RWPE2 (cell line): ENCODE data around the gene FLVCR1.
"Not testable (repeated sequence)": the region's sequence is repeated elsewhere in the genome, so short reads cannot be mapped to it uniquely, and the experiment has no call there.

Experiments used
- ATAC-seq: fragments of 200-7000 bp; cut with Tn5 transposase; 3 replicates; pipeline ENCODE4 v1.9.1; 2021; ENCODE audit warnings: low read depth
- DNase-seq: peaks from one replicate; pipeline ENCODE4 v3.0.0-alpha.2; 2020; ENCODE audit warnings: low spot score
- H3K27ac ChIP-seq: fragments of 450-650 bp; 2 replicates; pipeline ENCODE4 v1.5.1; 2017; ENCODE audit warnings: mild to moderate bottlenecking; ENCODE audit not compliant: poor library complexity, severe bottlenecking
- H3K27me3 ChIP-seq: fragments of 250-450 bp; sonication (Bioruptor Pico); 2 replicates; pipeline ENCODE4 v1.5.1; 2021; ENCODE audit warnings: mild to moderate bottlenecking, moderate library complexity; ENCODE audit not compliant: insufficient read depth, poor library complexity, severe bottlenecking
- H3K36me3 ChIP-seq: fragments of 250-450 bp; sonication (Bioruptor Pico); 2 replicates; pipeline ENCODE4 v1.5.1; 2020; ENCODE audit warnings: low read depth, mild to moderate bottlenecking, moderate library complexity
- H3K4me1 ChIP-seq: fragments of 250-450 bp; sonication (Bioruptor Pico); 2 replicates; pipeline ENCODE4 v1.5.1; 2021; ENCODE audit warnings: mild to moderate bottlenecking, moderate library complexity; ENCODE audit not compliant: insufficient read depth, poor library complexity, severe bottlenecking
- H3K4me3 ChIP-seq: fragments of 250-450 bp; sonication (Bioruptor Pico); 2 replicates; pipeline ENCODE4 v1.5.1; 2021; ENCODE audit warnings: mild to moderate bottlenecking, moderate library complexity; ENCODE audit not compliant: severe bottlenecking
- H3K9me3 ChIP-seq: fragments of 250-450 bp; sonication (Bioruptor Pico); 2 replicates; pipeline ENCODE4 v1.5.1; 2021; ENCODE audit warnings: mild to moderate bottlenecking, moderate library complexity; ENCODE audit not compliant: severe bottlenecking
- TF ChIP-seq, protein P1 (sequence below): fragments of 450-650 bp; IDR thresholded peaks from one replicate; pipeline ENCODE4 v1.5.1; 2017; ENCODE audit warnings: mild to moderate bottlenecking, moderate library complexity; ENCODE audit not compliant: poor library complexity, severe bottlenecking

FLVCR1 gene

DNA sequence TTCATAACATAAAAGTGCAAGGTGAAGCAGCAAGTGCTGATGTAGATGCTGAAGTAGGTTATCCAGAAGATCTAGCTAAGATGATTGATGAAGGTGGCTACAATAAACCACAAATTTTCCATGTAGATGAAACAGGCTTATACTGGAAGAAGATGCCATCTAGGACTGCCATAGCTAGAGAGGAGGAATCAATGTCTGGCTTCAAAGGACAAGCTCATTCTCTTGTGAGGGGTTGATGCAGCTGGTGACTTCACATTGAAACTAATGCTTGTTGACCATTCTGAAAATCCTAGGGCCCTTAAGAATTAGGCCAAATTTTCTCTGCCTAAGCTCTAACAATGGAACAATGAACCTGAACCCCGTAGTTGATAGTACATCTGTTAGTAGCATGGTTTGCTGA lies 34.0 kb downstream of the FLVCR1 start:
- TF ChIP-seq, protein P1, sequence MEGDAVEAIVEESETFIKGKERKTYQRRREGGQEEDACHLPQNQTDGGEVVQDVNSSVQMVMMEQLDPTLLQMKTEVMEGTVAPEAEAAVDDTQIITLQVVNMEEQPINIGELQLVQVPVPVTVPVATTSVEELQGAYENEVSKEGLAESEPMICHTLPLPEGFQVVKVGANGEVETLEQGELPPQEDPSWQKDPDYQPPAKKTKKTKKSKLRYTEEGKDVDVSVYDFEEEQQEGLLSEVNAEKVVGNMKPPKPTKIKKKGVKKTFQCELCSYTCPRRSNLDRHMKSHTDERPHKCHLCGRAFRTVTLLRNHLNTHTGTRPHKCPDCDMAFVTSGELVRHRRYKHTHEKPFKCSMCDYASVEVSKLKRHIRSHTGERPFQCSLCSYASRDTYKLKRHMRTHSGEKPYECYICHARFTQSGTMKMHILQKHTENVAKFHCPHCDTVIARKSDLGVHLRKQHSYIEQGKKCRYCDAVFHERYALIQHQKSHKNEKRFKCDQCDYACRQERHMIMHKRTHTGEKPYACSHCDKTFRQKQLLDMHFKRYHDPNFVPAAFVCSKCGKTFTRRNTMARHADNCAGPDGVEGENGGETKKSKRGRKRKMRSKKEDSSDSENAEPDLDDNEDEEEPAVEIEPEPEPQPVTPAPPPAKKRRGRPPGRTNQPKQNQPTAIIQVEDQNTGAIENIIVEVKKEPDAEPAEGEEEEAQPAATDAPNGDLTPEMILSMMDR: no peak
- ATAC-seq (no peak), DNase-seq (no peak)
- Histone ChIP-seq H3K36me3 (peaks cover 20% of the 10 kb centered on the region), H3K9me3 (no peaks in the 10 kb centered on the region), H3K27ac (no peak overlapping the region), H3K4me1 (no peaks in the 10 kb centered on the region), H3K27me3 (no peaks in the 10 kb centered on the region), H3K4me3 (no peak overlapping the region)

- peaks cover 4% of the 10 kb centered on the region for H3K36me3 ChIP-seq
- TF ChIP-seq, protein P1: no peak
- no peaks in the 10 kb centered on the region for H3K9me3 ChIP-seq
- ATAC-seq (no peak), DNase-seq (no peak)
- no peaks in the 10 kb centered on the region for H3K4me1 ChIP-seq
- no peaks in the 10 kb centered on the region for H3K27me3 ChIP-seq
- no peak overlapping the region for H3K27ac ChIP-seq
- H3K4me3 ChIP-seq: no peak overlapping the region
These were observed 41.8 kb downstream of the FLVCR1 start for GRCh38 chr1:212899845-212900244.

GRCh38 chr1:212901290-212901689 lies 43.2 kb downstream of the FLVCR1 start:
- ATAC-seq (no peak), DNase-seq (no peak)
- TF ChIP-seq, protein P1: no peak
- Histone ChIP-seq H3K4me1 (no peaks in the 10 kb centered on the region), H3K36me3 (no peaks in the 10 kb centered on the region), H3K27ac (no peak overlapping the region), H3K27me3 (no peaks in the 10 kb centered on the region), H3K9me3 (no peaks in the 10 kb centered on the region), H3K4me3 (no peak overlapping the region)

- DNase-seq (no peak), ATAC-seq (no peak)
- H3K36me3 ChIP-seq: no peaks in the 10 kb centered on the region
- no peaks in the 10 kb centered on the region for H3K4me1 ChIP-seq
- TF ChIP-seq, protein P1: no peak
- no peaks in the 10 kb centered on the region for H3K9me3 ChIP-seq
- no peaks in the 10 kb centered on the region for H3K27me3 ChIP-seq
- H3K27ac ChIP-seq: no peak overlapping the region
- H3K4me3 ChIP-seq: no peak overlapping the region
These were observed 44.0 kb downstream of the FLVCR1 start for GRCh38 chr1:212902054-212902453.

GRCh38 chr1:212903664-212904063 lies 45.6 kb downstream of the FLVCR1 start:
- H3K27me3 ChIP-seq: no peaks in the 10 kb centered on the region
- no peak for DNase-seq
- no peaks in the 10 kb centered on the region for H3K4me1 ChIP-seq
- no peaks in the 10 kb centered on the region for H3K9me3 ChIP-seq
- no peak overlapping the region for H3K4me3 ChIP-seq
- H3K36me3 ChIP-seq: no peaks in the 10 kb centered on the region
- H3K27ac ChIP-seq: no peak overlapping the region
- ATAC-seq: no peak
- TF ChIP-seq, protein P1: no peak

DNA sequence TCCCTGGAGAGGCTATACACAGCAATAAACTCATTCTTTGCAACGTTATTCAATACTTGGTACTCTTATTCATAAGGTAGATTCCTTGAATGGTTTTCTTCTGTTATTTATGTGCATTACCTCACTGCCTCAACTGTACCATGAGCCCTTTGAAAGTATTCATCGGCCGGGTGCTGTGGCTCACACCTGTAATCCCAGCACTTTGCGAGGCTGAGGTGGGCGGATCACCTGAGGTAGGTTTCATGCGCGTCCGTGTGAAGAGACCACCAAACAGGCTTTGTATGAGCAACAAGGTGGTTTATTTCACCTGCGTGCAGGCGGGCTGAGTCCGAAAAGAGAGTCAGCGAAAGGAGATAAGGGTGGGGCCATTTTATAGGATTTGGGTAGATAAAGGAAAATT lies 50.0 kb downstream of the FLVCR1 start:
- not testable (repeated sequence) for DNase-seq, H3K36me3 ChIP-seq, H3K9me3 ChIP-seq, ATAC-seq, H3K4me3 ChIP-seq, H3K27me3 ChIP-seq, H3K4me1 ChIP-seq, H3K27ac ChIP-seq
